Measurements from ENCODE around the gene MATK. TPM values are rescaled to one million over a fixed set of nuclear protein-coding genes. Genes with fewer than 3 reads are reported as not detected.

MATK gene
- total RNA-seq, 4 donors from 2014 or later: 1.7 TPM; not detected in 3

DNA sequence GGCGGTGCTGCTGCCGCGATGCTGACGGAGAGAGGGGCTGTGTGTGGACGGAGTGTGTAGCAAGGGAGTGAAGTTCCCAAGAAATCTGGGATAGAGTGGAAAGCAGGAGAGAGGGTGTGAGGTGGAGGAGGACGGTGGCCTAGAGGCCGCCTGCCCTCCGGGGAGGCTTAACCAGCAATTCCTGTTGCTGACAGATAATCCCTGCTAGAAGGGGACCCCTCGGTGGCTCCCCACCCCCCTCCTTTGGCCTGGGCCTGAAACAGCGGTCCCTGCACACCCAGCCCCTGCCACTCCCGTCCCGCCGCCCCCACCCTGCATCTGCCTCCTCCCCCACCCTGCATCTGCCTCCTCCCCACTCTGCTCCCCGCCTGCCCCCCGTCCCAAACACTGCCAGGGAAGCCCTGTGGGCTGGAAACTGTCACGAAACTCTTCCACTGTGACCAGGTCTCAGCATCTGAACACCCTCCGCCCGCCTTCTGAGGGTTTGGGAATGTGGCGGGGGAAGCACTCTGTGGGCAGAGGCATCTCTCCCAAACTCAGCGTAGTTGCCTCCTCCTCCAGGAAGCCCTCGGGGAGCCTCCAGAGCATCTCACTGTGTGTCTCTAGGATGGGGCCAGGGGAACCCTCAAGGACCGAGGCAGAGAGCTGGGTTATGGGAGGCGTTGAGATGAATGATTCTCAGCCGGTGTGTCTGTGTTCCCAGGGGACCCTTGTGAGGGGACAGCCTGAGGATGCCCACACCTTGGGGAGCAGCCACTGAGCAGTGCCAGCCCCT, 17.1 kb upstream of the MATK start:
- no peak overlapping the region for H3K4me3 ChIP-seq
- no peaks in the 10 kb centered on the region for H3K36me3 ChIP-seq
- no peak for TF ChIP-seq POLR2A (IDR thresholded peaks at IDR 0.05)
- TF ChIP-seq CTCF (IDR thresholded peaks at IDR 0.05 in 4 of 5, conservative IDR thresholded peaks at IDR 0.05 in 1 of 5): no peak
- intact Hi-C loops (cut with DNase I; ENCODE audit: low total_unique reads) (no loop called here), in situ Hi-C loops (cut with MboI; ENCODE audit: low sequenced_read_pairs in 4 of 4) (no loop called here)
- peaks cover 50 to 62% (median 61%) of the 10 kb centered on the region in 3 donors for H3K27me3 ChIP-seq
- ATAC-seq (no peak), DNase-seq (no peak)
- H3K27ac ChIP-seq: no peak overlapping the region
- H3K9me3 ChIP-seq: no peaks in the 10 kb centered on the region
- peaks cover 0 to 3% of the 10 kb centered on the region in 2 donors for H3K4me1 ChIP-seq

DNA sequence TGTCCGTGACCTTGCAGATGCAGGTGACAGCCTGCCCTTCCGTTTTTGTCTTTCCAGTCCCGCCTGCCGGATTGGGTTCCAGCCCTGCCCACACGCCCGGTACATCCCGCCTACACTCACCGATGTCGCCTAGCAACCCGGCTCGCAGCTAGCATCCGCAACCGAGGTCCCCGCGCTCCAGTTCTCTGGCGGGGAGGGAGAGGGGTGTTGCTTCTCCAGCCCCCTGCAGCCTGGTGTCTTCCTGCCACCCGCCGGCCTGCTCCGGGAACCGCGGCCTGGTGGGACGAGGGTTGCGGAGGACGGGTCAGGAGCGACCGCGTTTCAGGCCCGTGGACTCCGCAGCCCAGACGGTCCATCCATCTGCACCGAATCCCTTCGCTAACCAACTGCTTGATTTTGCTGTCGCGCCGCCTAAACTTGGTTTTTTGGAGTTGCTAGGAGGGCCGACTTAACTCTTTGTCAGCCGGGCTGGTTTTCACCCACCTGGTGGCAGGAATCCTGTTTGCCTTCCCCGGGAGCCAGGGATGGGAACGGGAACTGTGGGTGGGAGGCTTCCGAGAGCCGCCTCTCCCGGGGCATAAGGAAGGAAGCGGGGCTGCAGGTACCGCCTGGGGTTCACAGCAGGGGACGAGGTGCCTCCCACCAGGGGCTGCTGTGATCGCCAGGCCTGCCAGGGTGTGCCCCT, 15.4 kb upstream of the MATK start:
- DNase-seq: no peak
- no peak overlapping the region for H3K27ac ChIP-seq
- H3K4me3 ChIP-seq: no peak overlapping the region
- intact Hi-C loops (cut with DNase I; ENCODE audit: low total_unique reads) (no loop called here), in situ Hi-C loops (cut with MboI; ENCODE audit: low sequenced_read_pairs in 4 of 4) (no loop called here)
- TF ChIP-seq POLR2A (IDR thresholded peaks at IDR 0.05): no peak
- no peak for TF ChIP-seq CTCF (IDR thresholded peaks at IDR 0.05 in 4 of 5, conservative IDR thresholded peaks at IDR 0.05 in 1 of 5)
- H3K9me3 ChIP-seq: no peaks in the 10 kb centered on the region
- no peaks in the 10 kb centered on the region for H3K36me3 ChIP-seq
- ATAC-seq: no peak
- H3K4me1 ChIP-seq: peaks cover 0 to 3% of the 10 kb centered on the region in 2 donors
- peaks cover 50 to 66% (median 64%) of the 10 kb centered on the region in 3 donors for H3K27me3 ChIP-seq

DNA sequence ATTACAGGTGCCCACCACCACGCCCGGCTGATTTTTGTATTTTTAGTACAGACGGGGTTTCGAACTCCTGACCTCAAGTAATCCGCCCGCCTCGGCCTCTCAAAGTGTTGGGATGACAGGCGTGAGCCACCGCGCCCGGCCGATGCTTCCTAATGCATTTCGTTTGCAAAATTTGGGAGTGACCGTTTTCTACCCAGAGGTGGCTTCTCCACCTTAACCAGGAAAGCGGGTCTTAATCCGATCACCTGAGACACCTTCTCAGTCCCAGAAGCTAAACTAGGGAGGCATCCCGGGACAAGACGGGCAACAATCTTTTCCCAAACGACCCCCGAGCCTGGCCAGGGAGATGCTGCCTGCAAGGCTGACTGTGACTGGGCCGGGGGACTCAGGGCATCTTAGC, 14.8 kb upstream of the MATK start:
- peaks cover 0 to 3% of the 10 kb centered on the region in 2 donors for H3K4me1 ChIP-seq
- ATAC-seq (no peak), DNase-seq (no peak)
- no peaks in the 10 kb centered on the region for H3K9me3 ChIP-seq
- intact Hi-C loops (cut with DNase I; ENCODE audit: low total_unique reads): no loop called here
- TF ChIP-seq POLR2A (IDR thresholded peaks at IDR 0.05) (no peak), CTCF (IDR thresholded peaks at IDR 0.05 in 4 of 5, conservative IDR thresholded peaks at IDR 0.05 in 1 of 5) (no peak)
- peaks cover 50 to 72% (median 63%) of the 10 kb centered on the region in 3 donors for H3K27me3 ChIP-seq
- H3K27ac ChIP-seq: no peak overlapping the region
- H3K36me3 ChIP-seq: no peaks in the 10 kb centered on the region
- in situ Hi-C loops (cut with MboI; ENCODE audit: low sequenced_read_pairs in 4 of 4): no loop called here
- no peak overlapping the region for H3K4me3 ChIP-seq

- in situ Hi-C loops (cut with MboI; ENCODE audit: low sequenced_read_pairs in 4 of 4) (no loop called here), intact Hi-C loops (cut with DNase I; ENCODE audit: low total_unique reads) (no loop called here)
- Histone ChIP-seq H3K4me1 (peaks cover 0 to 3% of the 10 kb centered on the region in 2 donors), H3K36me3 (no peaks in the 10 kb centered on the region), H3K27ac (no peak overlapping the region), H3K9me3 (no peaks in the 10 kb centered on the region), H3K27me3 (peaks cover 36 to 51% (median 43%) of the 10 kb centered on the region in 3 donors), H3K4me3 (no peak overlapping the region)
- no peak for DNase-seq
- no peak for TF ChIP-seq CTCF (IDR thresholded peaks at IDR 0.05 in 4 of 5, conservative IDR thresholded peaks at IDR 0.05 in 1 of 5)
- no peak for ATAC-seq
These were observed 12.0 kb upstream of the MATK start for GRCh38 chr19:3798137-3798536.
